ENCODE results near the gene CRCP.

- TF ChIP-seq POLR2A (IDR thresholded peaks at IDR 0.05; ENCODE audit: extremely low read depth, insufficient read length) (no peak), CTCF (IDR thresholded peaks at IDR 0.05; ENCODE audit: low read depth, low read length) (no peak), MYC (IDR thresholded peaks at IDR 0.05; ENCODE audit: low read depth, low read length) (no peak)
Measured at GRCh38 chr7:66082886-66083415, 31.7 kb upstream of the CRCP start.

Measured in NB4 (cell line).